ENCODE results near the gene DTNB.

The DTNB gene

DNA sequence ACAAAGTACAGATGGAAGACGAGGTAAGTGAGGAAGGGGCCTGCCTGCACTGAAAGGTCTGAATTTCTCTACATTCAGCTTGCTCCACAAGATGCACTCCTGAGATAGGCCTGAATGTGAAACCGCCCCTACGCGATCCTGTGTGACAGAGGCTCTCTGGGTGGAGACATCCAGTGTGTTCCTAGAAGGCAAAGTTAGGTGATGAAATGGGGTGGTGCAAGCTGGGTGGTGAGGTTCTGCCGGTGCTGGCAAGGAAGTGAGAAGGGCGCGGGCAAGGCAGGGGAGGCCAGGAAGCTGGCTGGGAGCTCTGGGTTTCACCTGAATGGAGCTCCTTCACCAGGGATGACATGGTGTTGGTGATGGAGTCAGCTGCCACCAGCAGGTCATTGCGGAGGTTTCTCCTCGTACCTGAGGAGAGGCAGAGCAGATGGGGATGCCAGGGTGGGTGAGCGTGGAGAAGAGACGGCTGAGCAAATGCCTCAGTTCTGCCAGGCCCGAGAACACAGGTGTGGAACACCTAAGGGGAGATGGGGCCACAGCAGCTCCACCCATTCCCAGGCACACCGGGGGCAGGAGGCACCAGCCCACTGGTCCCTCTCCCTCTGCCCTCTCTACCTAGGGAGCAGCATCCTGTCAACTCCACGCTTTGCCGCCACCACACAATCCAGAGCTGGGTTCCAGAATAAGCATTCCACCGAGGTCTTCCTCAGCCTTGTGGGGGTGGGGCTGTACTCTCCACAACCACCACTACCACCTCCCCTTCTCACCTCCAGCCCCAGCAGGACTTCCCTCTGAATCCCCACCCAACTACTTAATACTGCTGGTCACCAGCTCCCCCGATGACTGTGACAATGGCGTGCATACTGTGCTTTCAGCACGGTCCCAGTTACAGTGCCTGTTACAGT, 286.2 kb downstream of the DTNB start:
- no peak overlapping the region for H3K4me3 ChIP-seq (ENCODE audit: low read length)
- TF ChIP-seq, protein P1, sequence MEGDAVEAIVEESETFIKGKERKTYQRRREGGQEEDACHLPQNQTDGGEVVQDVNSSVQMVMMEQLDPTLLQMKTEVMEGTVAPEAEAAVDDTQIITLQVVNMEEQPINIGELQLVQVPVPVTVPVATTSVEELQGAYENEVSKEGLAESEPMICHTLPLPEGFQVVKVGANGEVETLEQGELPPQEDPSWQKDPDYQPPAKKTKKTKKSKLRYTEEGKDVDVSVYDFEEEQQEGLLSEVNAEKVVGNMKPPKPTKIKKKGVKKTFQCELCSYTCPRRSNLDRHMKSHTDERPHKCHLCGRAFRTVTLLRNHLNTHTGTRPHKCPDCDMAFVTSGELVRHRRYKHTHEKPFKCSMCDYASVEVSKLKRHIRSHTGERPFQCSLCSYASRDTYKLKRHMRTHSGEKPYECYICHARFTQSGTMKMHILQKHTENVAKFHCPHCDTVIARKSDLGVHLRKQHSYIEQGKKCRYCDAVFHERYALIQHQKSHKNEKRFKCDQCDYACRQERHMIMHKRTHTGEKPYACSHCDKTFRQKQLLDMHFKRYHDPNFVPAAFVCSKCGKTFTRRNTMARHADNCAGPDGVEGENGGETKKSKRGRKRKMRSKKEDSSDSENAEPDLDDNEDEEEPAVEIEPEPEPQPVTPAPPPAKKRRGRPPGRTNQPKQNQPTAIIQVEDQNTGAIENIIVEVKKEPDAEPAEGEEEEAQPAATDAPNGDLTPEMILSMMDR (conservative IDR thresholded peaks at IDR 0.05; ENCODE audit: low read depth, low read length): no peak
- no peak for DNase-seq (ENCODE audit: low read depth)

DNA sequence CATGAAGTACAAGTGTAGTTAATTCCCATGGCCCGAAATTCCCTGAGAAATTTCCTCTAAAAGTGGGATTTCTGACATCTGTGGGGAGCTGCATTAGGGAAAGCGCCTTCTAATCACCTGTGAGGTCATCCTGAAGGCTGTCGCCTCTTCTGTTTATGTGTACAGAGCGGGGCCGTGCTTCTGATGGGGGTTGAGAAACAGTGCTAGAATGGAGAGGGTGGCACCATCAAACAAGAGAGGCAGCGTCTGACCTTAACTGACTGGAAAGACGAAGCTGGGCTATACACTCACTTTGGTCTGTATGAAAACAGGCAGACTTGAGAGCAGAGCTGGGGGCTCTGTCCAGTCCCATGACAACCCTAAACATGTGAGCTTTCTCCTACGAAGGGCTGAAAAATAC, 287.5 kb downstream of the DTNB start:
- no peak for DNase-seq (ENCODE audit: low read depth)
- TF ChIP-seq, protein P1 (conservative IDR thresholded peaks at IDR 0.05; ENCODE audit: low read depth, low read length): no peak
- no peak overlapping the region for H3K4me3 ChIP-seq (ENCODE audit: low read length)

DNA sequence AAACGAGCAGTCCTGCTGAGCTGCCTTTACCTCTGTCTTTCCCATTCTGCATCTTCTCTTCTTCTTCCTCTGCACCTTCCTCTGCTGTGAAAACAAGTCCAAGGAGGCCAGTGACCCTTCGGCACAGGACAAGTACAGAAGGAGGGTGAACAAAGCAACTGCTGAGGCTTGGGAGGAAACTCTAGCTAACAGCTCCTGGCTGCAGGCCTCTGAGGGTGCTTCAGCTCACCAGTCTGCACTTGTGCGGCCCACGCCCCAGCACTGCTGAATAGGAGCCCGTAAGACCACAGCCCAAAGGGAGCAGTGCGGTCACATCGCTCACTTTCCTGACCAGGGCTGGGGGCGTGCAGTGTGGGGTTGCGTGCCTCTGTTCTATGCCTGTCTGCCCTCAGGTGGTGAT, 289.6 kb downstream of the DTNB start:
- TF ChIP-seq, protein P1 (conservative IDR thresholded peaks at IDR 0.05; ENCODE audit: low read depth, low read length): no peak
- no peak for DNase-seq (ENCODE audit: low read depth)
- H3K4me3 ChIP-seq (ENCODE audit: low read length): no peak overlapping the region

DNA sequence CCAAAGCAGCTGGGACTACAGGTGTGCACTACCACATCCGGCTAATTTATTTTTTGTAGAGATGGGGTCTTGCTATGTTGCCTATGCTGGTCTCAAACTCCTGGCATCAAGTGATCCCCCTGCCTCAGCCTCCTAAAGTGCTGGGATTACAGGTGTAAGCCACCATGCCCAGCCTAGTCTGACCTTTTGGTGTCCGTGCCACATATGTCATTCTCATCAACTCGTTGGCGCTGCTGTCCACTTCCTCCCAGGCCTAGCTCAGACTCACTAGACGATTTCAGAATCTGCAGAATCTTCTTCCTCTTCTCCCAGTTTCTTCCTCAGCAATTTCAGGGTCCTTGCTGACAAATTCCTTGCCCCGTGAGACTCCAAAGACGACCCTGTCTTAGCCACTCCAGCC, 291.9 kb downstream of the DTNB start:
- TF ChIP-seq, protein P1 (conservative IDR thresholded peaks at IDR 0.05; ENCODE audit: low read depth, low read length): no peak
- DNase-seq (ENCODE audit: low read depth): no peak
- H3K4me3 ChIP-seq (ENCODE audit: low read length): no peak overlapping the region

DNA sequence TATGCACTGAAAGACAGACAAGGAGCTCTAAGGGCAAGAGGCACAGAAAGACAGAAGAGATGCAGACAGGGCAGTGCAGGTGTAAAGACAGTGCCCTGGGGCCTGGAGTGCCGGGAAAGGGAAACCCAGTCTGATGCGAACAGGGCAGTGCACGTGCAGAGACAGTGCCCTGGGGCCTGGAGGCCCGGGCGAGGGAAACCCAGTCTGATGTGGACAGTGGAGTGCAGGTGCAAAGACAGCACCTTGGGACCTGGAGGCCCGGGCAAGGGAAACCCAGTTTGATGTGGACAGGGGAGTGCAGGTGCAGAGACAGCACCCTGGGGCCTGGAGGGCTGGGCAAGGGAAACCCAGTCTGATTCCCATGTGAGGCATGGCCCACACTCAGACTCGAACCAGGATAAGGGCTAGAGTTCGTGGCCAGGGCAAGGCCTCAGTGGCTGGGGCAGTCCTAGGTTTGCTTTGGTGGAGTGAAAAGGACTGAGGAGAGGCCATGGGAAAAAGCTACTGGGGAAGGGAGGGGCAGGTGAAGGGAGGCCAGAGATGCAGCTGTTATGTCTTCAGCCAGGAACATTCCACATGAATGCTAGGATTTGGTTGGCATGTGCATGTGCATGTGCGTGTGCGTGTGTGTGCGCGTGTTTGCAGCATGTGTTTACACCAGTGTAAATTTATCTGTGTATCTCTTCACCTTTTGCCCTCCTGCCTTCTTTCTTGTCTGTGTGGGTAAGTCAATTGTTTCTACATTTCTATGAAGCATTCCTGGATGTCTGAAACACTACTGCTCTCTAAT, 292.6 kb downstream of the DTNB start:
- DNase-seq (ENCODE audit: low read depth): no peak
- H3K4me3 ChIP-seq (ENCODE audit: low read length): no peak overlapping the region
- TF ChIP-seq, protein P1 (conservative IDR thresholded peaks at IDR 0.05; ENCODE audit: low read depth, low read length): no peak

DNA sequence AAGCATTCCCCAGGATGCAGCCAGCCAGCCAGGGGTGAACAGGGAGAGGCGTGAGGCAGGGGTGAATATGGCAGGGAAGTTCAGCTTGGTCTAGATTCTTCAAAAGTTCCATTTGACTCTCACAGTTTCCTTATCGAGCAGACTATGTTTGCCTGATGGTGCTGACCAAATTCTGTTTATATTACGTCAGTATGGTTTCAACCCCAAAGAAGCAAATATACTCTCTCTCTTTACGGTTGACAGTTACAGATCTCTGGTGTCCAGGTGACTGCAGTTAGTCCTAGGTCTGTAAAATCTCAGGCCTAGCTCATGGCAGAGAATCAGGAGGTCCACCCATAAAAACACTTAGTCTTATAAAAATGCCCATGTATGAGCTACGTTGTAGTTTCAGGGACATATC, 293.4 kb downstream of the DTNB start:
- no peak overlapping the region for H3K4me3 ChIP-seq (ENCODE audit: low read length)
- no peak for DNase-seq (ENCODE audit: low read depth)
- TF ChIP-seq, protein P1 (conservative IDR thresholded peaks at IDR 0.05; ENCODE audit: low read depth, low read length): no peak
